DND-41 (cell line): ENCODE results near the gene NR1H2.

Experiments used
- CTCF ChIP-seq: IDR thresholded peaks from 2 replicates; pipeline ENCODE4 v1.5.1; 2012; ENCODE audit warnings: borderline replicate concordance, low read length, moderate library complexity, mild to moderate bottlenecking; ENCODE audit not compliant: poor library complexity, severe bottlenecking; ENCODE audit errors: extremely low read depth
- EZH2 ChIP-seq: IDR thresholded peaks from 3 replicates; pipeline ENCODE4 v1.6.1; 2012; ENCODE audit warnings: borderline replicate concordance, low read depth, mild to moderate bottlenecking, moderate library complexity, low read length, inconsistent platforms; ENCODE audit not compliant: severe bottlenecking

- TF ChIP-seq CTCF (no peak), EZH2 (no peak)
These were observed 42.3 kb upstream of the NR1H2 start for GRCh38 chr19:50333737-50334617.
